Spleen (tissue), 7 donors: ENCODE data around the gene GRIK5.

Source experiments
- POLR2A ChIP-seq, 3 donors: fragments of 450-650 bp; IDR thresholded peaks; one replicate each; pipeline ENCODE4 v1.5.1; 2017; ENCODE audit warnings: antibody characterized with exemption in 3 of 3, mild to moderate bottlenecking in 1 of 3
- TF ChIP-seq, protein P1 (sequence below), 11 experiments: fragments of 200-600 bp in 7 of 11; fragments of 450-650 bp in 4 of 11; sonication (generic) in 4 of 11; IDR thresholded peaks in 8 of 11; conservative IDR thresholded peaks in 3 of 11; 1 replicate in 7 of 11; 2 replicates in 4 of 11; pipeline versions ENCODE4 v1.4.0 to v1.8.0; 2016 to 2021; ENCODE audit warnings: antibody characterized with exemption in 11 of 11, inconsistent platforms in 4 of 11, mild to moderate bottlenecking in 1 of 11
- donor health status: DM: no; HTN: no; CAD: no; lungs with moderate emphysema.
- donor health status: DM: no; HTN: no; CAD: no.
- donor health status: DM: no; HTN: no; CAD: no.

DNA sequence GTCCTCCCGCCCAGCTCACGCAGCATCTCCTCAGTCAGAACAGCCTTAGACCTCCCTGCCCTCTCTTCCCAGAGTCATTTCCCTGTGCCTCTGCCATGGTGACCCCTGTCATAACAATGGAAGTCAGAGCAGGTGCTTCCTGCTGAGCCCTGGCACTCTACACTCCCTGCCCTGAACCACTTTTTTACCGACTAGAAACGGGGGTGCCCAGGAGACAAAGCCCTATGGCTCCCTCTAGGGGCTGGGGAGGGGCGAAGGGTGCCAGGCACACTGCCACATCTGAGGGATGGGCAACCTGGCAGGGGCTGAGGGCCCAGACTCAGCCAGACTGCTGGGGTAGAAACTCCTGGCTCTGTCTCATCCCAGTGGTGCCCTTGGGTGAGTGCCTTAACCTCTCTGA, 22.3 kb upstream of the GRIK5 start:
- TF ChIP-seq, protein P1, sequence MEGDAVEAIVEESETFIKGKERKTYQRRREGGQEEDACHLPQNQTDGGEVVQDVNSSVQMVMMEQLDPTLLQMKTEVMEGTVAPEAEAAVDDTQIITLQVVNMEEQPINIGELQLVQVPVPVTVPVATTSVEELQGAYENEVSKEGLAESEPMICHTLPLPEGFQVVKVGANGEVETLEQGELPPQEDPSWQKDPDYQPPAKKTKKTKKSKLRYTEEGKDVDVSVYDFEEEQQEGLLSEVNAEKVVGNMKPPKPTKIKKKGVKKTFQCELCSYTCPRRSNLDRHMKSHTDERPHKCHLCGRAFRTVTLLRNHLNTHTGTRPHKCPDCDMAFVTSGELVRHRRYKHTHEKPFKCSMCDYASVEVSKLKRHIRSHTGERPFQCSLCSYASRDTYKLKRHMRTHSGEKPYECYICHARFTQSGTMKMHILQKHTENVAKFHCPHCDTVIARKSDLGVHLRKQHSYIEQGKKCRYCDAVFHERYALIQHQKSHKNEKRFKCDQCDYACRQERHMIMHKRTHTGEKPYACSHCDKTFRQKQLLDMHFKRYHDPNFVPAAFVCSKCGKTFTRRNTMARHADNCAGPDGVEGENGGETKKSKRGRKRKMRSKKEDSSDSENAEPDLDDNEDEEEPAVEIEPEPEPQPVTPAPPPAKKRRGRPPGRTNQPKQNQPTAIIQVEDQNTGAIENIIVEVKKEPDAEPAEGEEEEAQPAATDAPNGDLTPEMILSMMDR (IDR thresholded peaks at IDR 0.05 in 8 of 11, conservative IDR thresholded peaks at IDR 0.05 in 3 of 11) = peak in 10 of 11 experiments; percentile 39 to 72 (median 66)
- TF ChIP-seq POLR2A (IDR thresholded peaks at IDR 0.05) = no peak
